Keratinocyte (primary cell): ENCODE data around the gene KRTAP4-16. TPM values are rescaled to one million over a fixed set of nuclear protein-coding genes. Genes with fewer than 3 reads are reported as not detected.

Experiments
- DNase-seq: peaks from one replicate; pipeline ENCODE4 v3.0.0-alpha.2; 2011; ENCODE audit warnings: low read depth, missing footprints, low spot score
- FAIRE-seq: peaks from 2 replicates; lab custom pipeline; 2011; peaks lifted over from hg19 to GRCh38; lab: Jason Lieb, UNC
- H2AFZ ChIP-seq: 2 replicates; pipeline ENCODE4 v1.6.0; 2012; ENCODE audit warnings: low read length, control low read depth, inconsistent platforms; ENCODE audit not compliant: control insufficient read depth
- H3K27ac ChIP-seq: 2 replicates; pipeline ENCODE4 v1.5.1; 2011; ENCODE audit warnings: low read length; ENCODE audit not compliant: control insufficient read depth, insufficient read depth
- H3K27me3 ChIP-seq: 3 replicates; pipeline ENCODE4 v1.6.0; 2011; ENCODE audit warnings: low read length; ENCODE audit not compliant: control insufficient read depth, insufficient read depth; ENCODE audit errors: extremely low read depth
- H3K36me3 ChIP-seq, 2 experiments: 2 replicates in 1 of 2; 3 replicates in 1 of 2; pipeline ENCODE4 v1.5.1; 2011; ENCODE audit warnings: low read length in 2 of 2, mild to moderate bottlenecking in 1 of 2; ENCODE audit not compliant: control insufficient read depth in 2 of 2, insufficient read depth in 2 of 2; ENCODE audit errors: extremely low read depth in 1 of 2
- H3K4me1 ChIP-seq: 3 replicates; pipeline ENCODE4 v1.5.1; 2011; ENCODE audit warnings: low read length; ENCODE audit not compliant: control insufficient read depth, insufficient read depth; ENCODE audit errors: extremely low read depth
- H3K4me2 ChIP-seq: 3 replicates; pipeline ENCODE4 v1.6.0; 2011; ENCODE audit warnings: low read depth, low read length; ENCODE audit not compliant: control insufficient read depth, insufficient read depth; ENCODE audit errors: extremely low read depth
- H3K4me3 ChIP-seq, 3 experiments: fragments of 200-600 bp in 1 of 3; sonication (generic) in 1 of 3; 2 replicates in 2 of 3; 3 replicates in 1 of 3; pipeline ENCODE4 v1.5.1; 2011 to 2016; ENCODE audit warnings: low read length in 3 of 3, mild to moderate bottlenecking in 3 of 3, control low read depth in 2 of 3, inconsistent platforms in 1 of 3, low read depth in 1 of 3, mixed read lengths in 1 of 3, mixed run types in 1 of 3, moderate library complexity in 1 of 3; ENCODE audit not compliant: control insufficient read depth in 2 of 3, insufficient read depth in 2 of 3; ENCODE audit errors: extremely low read depth in 1 of 3
- H3K79me2 ChIP-seq: 2 replicates; pipeline ENCODE4 v1.6.0; 2012; ENCODE audit warnings: low read length; ENCODE audit not compliant: control insufficient read depth, insufficient read depth
- H3K9ac ChIP-seq: 3 replicates; pipeline ENCODE4 v1.6.0; 2011; ENCODE audit warnings: low read length; ENCODE audit not compliant: control insufficient read depth, insufficient read depth; ENCODE audit errors: extremely low read depth
- H3K9me1 ChIP-seq: 3 replicates; pipeline ENCODE4 v1.6.0; 2011; ENCODE audit warnings: low read length; ENCODE audit not compliant: control insufficient read depth, insufficient read depth; ENCODE audit errors: extremely low read depth
- H3K9me3 ChIP-seq: 2 replicates; pipeline ENCODE4 v1.5.1; 2012; ENCODE audit warnings: low read depth, low read length; ENCODE audit not compliant: control insufficient read depth
- H4K20me1 ChIP-seq: 3 replicates; pipeline ENCODE4 v1.6.0; 2011; ENCODE audit warnings: low read length; ENCODE audit not compliant: control insufficient read depth, insufficient read depth; ENCODE audit errors: extremely low read depth
- EZH2 ChIP-seq: IDR thresholded peaks from one replicate; pipeline ENCODE4 v1.6.1; 2012; ENCODE audit warnings: inconsistent platforms, mild to moderate bottlenecking, low read length, moderate library complexity
- dilution Hi-C: fragments of 300-500 bp; cut with MboI; formaldehyde crosslinking; loops from one replicate; pipeline ENCODE4 v1.7.0; 2020; ENCODE audit warnings: low sequenced_read_pairs; ENCODE audit not compliant: extremely low pct_ligation_motif_present
- polyA plus RNA-seq, 5 experiments: library from polyadenylated mRNA; depleted of rRNA in 3 of 5; stranded (reverse) in 3 of 5; stranded (forward) in 1 of 5; unstranded in 1 of 5; fragments of >200 nt; gene quantifications; 1 replicate in 1 of 5; 2 replicates in 3 of 5; 3 replicates in 1 of 5; pipeline versions ENCODE4 v1.2.1 to v1.2.3, GENCODE V29; 2011 to 2012; ENCODE audit warnings: missing spikeins in 2 of 5, low read depth in 1 of 5, low replicate concordance in 1 of 5
- TF ChIP-seq, protein P1 (sequence below), 3 experiments: IDR thresholded peaks in 1 of 3; conservative IDR thresholded peaks in 1 of 3; optimal IDR thresholded peaks in 1 of 3; 2 replicates in 2 of 3; 3 replicates in 1 of 3; pipeline versions ENCODE3 to v1.5.1; 2011; ENCODE audit warnings: low read length in 3 of 3, mild to moderate bottlenecking in 3 of 3, moderate library complexity in 2 of 3, control low read depth in 1 of 3, inconsistent platforms in 1 of 3; ENCODE audit not compliant: insufficient read depth in 2 of 3; ENCODE audit errors: extremely low read depth in 1 of 3

Gene KRTAP4-16
- polyA plus RNA-seq, 1 donor (not counting 4 experiments of a cell fraction or from before 2014, with no cell fraction given), result not detected

GRCh38 chr17:41147531-41148204, 45.7 kb upstream of the KRTAP4-16 start:
- Histone ChIP-seq H3K36me3 (no peaks in the 10 kb centered on the region), H2AFZ (no peak overlapping the region), H3K79me2 (no peaks in the 10 kb centered on the region), H3K27ac (no peak overlapping the region), H4K20me1 (no peaks in the 10 kb centered on the region), H3K9me3 (peaks cover 3% of the 10 kb centered on the region), H3K4me1 (no peaks in the 10 kb centered on the region), H3K9me1 (no peaks in the 10 kb centered on the region), H3K9ac (no peak overlapping the region), H3K4me2 (no peak overlapping the region), H3K4me3 (no peak overlapping the region), H3K27me3 (no peaks in the 10 kb centered on the region)
- TF ChIP-seq, protein P1, sequence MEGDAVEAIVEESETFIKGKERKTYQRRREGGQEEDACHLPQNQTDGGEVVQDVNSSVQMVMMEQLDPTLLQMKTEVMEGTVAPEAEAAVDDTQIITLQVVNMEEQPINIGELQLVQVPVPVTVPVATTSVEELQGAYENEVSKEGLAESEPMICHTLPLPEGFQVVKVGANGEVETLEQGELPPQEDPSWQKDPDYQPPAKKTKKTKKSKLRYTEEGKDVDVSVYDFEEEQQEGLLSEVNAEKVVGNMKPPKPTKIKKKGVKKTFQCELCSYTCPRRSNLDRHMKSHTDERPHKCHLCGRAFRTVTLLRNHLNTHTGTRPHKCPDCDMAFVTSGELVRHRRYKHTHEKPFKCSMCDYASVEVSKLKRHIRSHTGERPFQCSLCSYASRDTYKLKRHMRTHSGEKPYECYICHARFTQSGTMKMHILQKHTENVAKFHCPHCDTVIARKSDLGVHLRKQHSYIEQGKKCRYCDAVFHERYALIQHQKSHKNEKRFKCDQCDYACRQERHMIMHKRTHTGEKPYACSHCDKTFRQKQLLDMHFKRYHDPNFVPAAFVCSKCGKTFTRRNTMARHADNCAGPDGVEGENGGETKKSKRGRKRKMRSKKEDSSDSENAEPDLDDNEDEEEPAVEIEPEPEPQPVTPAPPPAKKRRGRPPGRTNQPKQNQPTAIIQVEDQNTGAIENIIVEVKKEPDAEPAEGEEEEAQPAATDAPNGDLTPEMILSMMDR (optimal IDR thresholded peaks at IDR 0.05 in 1 of 3, IDR thresholded peaks at IDR 0.05 in 1 of 3, conservative IDR thresholded peaks at IDR 0.05 in 1 of 3; ENCODE audit: extremely low read depth in 1 of 3, insufficient read depth in 2 of 3, low read length in 3 of 3), result no peak
- no peak for TF ChIP-seq EZH2
- dilution Hi-C loops, result no loop called here
- FAIRE-seq (no peak), DNase-seq (no peak)

- Histone ChIP-seq H3K4me3 (no peak overlapping the region), H3K9ac (no peak overlapping the region), H3K79me2 (no peaks in the 10 kb centered on the region), H3K27ac (no peak overlapping the region), H3K9me1 (no peaks in the 10 kb centered on the region), H3K4me1 (peaks cover 8% of the 10 kb centered on the region), H3K4me2 (no peak overlapping the region), H3K27me3 (no peaks in the 10 kb centered on the region), H3K9me3 (peaks cover 5% of the 10 kb centered on the region), H4K20me1 (no peaks in the 10 kb centered on the region), H2AFZ (no peak overlapping the region), H3K36me3 (no peaks in the 10 kb centered on the region)
- DNase-seq (no peak), FAIRE-seq (no peak)
- dilution Hi-C loops, result no loop called here
- TF ChIP-seq, protein P1 (optimal IDR thresholded peaks at IDR 0.05 in 1 of 3, IDR thresholded peaks at IDR 0.05 in 1 of 3, conservative IDR thresholded peaks at IDR 0.05 in 1 of 3; ENCODE audit: extremely low read depth in 1 of 3, insufficient read depth in 2 of 3, low read length in 3 of 3), result no peak
- TF ChIP-seq EZH2, result no peak
Observed at GRCh38 chr17:41145261-41145660, 43.3 kb upstream of the KRTAP4-16 start.
